OCI-LY1 (cell line): ENCODE results near the gene NDUFAF8.

Experiments used
- H2AFZ ChIP-seq: fragments of 200-600 bp; sonication (generic), shearing (Covaris generic); 2 replicates; pipeline ENCODE4 v1.6.0; 2014; ENCODE audit warnings: antibody characterized with exemption, mild to moderate bottlenecking, low read length
- H3F3A ChIP-seq: fragments of 200-600 bp; sonication (generic), shearing (Covaris generic); 2 replicates; pipeline ENCODE4 v1.6.0; 2014; ENCODE audit warnings: mild to moderate bottlenecking, antibody characterized with exemption, low read length, moderate library complexity; ENCODE audit not compliant: insufficient read depth
- H3K27ac ChIP-seq: fragments of 200-600 bp; sonication (generic); 2 replicates; pipeline ENCODE4 v1.5.1; 2014; ENCODE audit warnings: low read length, mixed run types, mild to moderate bottlenecking, low read depth; ENCODE audit not compliant: poor library complexity, severe bottlenecking
- H3K27me3 ChIP-seq: fragments of 200-600 bp; sonication (generic); 2 replicates; pipeline ENCODE4 v1.6.0; 2014; ENCODE audit warnings: antibody characterized with exemption, mild to moderate bottlenecking, low read length, moderate library complexity; ENCODE audit not compliant: insufficient read depth
- H3K36me3 ChIP-seq: fragments of 200-600 bp; sonication (generic); 2 replicates; pipeline ENCODE4 v1.6.1; 2014; ENCODE audit warnings: mild to moderate bottlenecking, antibody characterized with exemption, low read length, moderate library complexity, mixed read lengths; ENCODE audit not compliant: insufficient read depth
- H3K4me1 ChIP-seq: fragments of 200-600 bp; sonication (generic); 2 replicates; pipeline ENCODE4 v1.5.1; 2014; ENCODE audit warnings: mild to moderate bottlenecking, low read length, moderate library complexity; ENCODE audit not compliant: insufficient read depth, severe bottlenecking
- H3K4me2 ChIP-seq: fragments of 200-600 bp; sonication (generic), shearing (Covaris generic); 2 replicates; pipeline ENCODE4 v1.6.1; 2014; ENCODE audit warnings: low read length
- H3K4me3 ChIP-seq: fragments of 200-600 bp; sonication (generic); 2 replicates; pipeline ENCODE4 v1.5.1; 2014; ENCODE audit warnings: low read length, low read depth, mild to moderate bottlenecking, mixed read lengths; ENCODE audit not compliant: poor library complexity, severe bottlenecking
- H3K79me2 ChIP-seq: fragments of 200-600 bp; shearing (Covaris generic); 2 replicates; pipeline ENCODE4 v1.6.1; 2016; ENCODE audit warnings: mixed run types, low read length, mixed read lengths; ENCODE audit not compliant: insufficient read depth
- H3K9ac ChIP-seq: fragments of 200-600 bp; sonication (generic), shearing (Covaris generic); 2 replicates; pipeline ENCODE4 v1.6.1; 2014; ENCODE audit warnings: mild to moderate bottlenecking, low read length, mixed read lengths
- H3K9me2 ChIP-seq: fragments of 200-600 bp; sonication (generic), shearing (Covaris generic); 2 replicates; pipeline ENCODE4 v1.6.1; 2014; ENCODE audit warnings: low read depth, mild to moderate bottlenecking, low read length, mixed read lengths
- H3K9me3 ChIP-seq: fragments of 200-600 bp; shearing (Covaris generic); 2 replicates; pipeline ENCODE4 v1.6.1; 2014; ENCODE audit warnings: low read length, mixed read lengths
- H4K20me1 ChIP-seq: fragments of 200-600 bp; sonication (generic), shearing (Covaris generic); 2 replicates; pipeline ENCODE4 v1.6.0; 2016; ENCODE audit warnings: mild to moderate bottlenecking, low read length; ENCODE audit not compliant: insufficient read depth
- CTCF ChIP-seq: fragments of 200-600 bp; sonication (generic), shearing (Covaris generic); IDR thresholded peaks from 2 replicates; pipeline ENCODE4 v1.5.1; 2017; ENCODE audit warnings: mild to moderate bottlenecking, antibody characterized with exemption, low read length, moderate library complexity, mixed read lengths
- EZH2 ChIP-seq: fragments of 200-600 bp; sonication (generic), shearing (Covaris generic); IDR thresholded peaks from 2 replicates; pipeline ENCODE4 v1.8.0; 2017; ENCODE audit warnings: borderline replicate concordance, mixed run types, mild to moderate bottlenecking, antibody characterized with exemption, low read length, moderate library complexity, mixed read lengths

Gene NDUFAF8

GRCh38 chr17:81256616-81257015 lies 17.5 kb downstream of the NDUFAF8 start:
- TF ChIP-seq EZH2 (no peak), CTCF (no peak)
- Histone ChIP-seq H4K20me1 (no peaks in the 10 kb centered on the region), H3K4me1 (peaks cover 17% of the 10 kb centered on the region), H2AFZ (no peak overlapping the region), H3K9ac (no peak overlapping the region), H3K9me2 (no peaks in the 10 kb centered on the region), H3K36me3 (peaks cover 23% of the 10 kb centered on the region), H3F3A (no peaks in the 10 kb centered on the region), H3K4me3 (no peak overlapping the region), H3K9me3 (no peaks in the 10 kb centered on the region), H3K27me3 (no peaks in the 10 kb centered on the region), H3K79me2 (no peaks in the 10 kb centered on the region), H3K27ac (no peak overlapping the region), H3K4me2 (no peak overlapping the region)

GRCh38 chr17:81257533-81257932 lies 18.4 kb downstream of the NDUFAF8 start:
- Histone ChIP-seq H3K9ac (no peak overlapping the region), H3K79me2 (no peaks in the 10 kb centered on the region), H3F3A (no peaks in the 10 kb centered on the region), H3K4me3 (no peak overlapping the region), H3K27me3 (no peaks in the 10 kb centered on the region), H3K4me1 (peaks cover 8% of the 10 kb centered on the region), H4K20me1 (no peaks in the 10 kb centered on the region), H3K27ac (no peak overlapping the region), H3K4me2 (no peak overlapping the region), H3K9me2 (no peaks in the 10 kb centered on the region), H2AFZ (no peak overlapping the region), H3K9me3 (no peaks in the 10 kb centered on the region), H3K36me3 (peaks cover 25% of the 10 kb centered on the region)
- TF ChIP-seq CTCF (no peak), EZH2 (no peak)

- H3K36me3 ChIP-seq = peaks cover 25% of the 10 kb centered on the region
- no peak overlapping the region for H3K27ac ChIP-seq
- peaks cover under 1% of the 10 kb centered on the region for H3K4me1 ChIP-seq
- no peak overlapping the region for H3K4me3 ChIP-seq
- H3K9me2 ChIP-seq = no peaks in the 10 kb centered on the region
- H3K79me2 ChIP-seq = no peaks in the 10 kb centered on the region
- H4K20me1 ChIP-seq = no peaks in the 10 kb centered on the region
- no peaks in the 10 kb centered on the region for H3K9me3 ChIP-seq
- no peak overlapping the region for H3K9ac ChIP-seq
- no peaks in the 10 kb centered on the region for H3F3A ChIP-seq
- no peak for TF ChIP-seq EZH2
- TF ChIP-seq CTCF = no peak
- H3K27me3 ChIP-seq = no peaks in the 10 kb centered on the region
- no peak overlapping the region for H3K4me2 ChIP-seq
- no peak overlapping the region for H2AFZ ChIP-seq
These were observed 19.2 kb downstream of the NDUFAF8 start for GRCh38 chr17:81258292-81258691.
